Stimulated activated CD4-positive, alpha-beta T cell treated with anti-CD3 and anti-CD28 coated beads, TNF-alpha, amount 100 ng/mL, for 1 hour (primary cell): Measurements from ENCODE around the gene ATAD5.
"Not testable (repeated sequence)": the region's sequence is repeated elsewhere in the genome, so short reads cannot be mapped to it uniquely, and the experiment has no call there.

ENCODE experiments used
- DNase-seq, 3 donors: peaks; one replicate each; pipeline ENCODE4 v3.0.0-alpha.2; 2020; ENCODE audit warnings: low read depth in 3 of 3, low spot score in 1 of 3

ATAD5 gene

GRCh38 chr17:30831663-30832437, at the start of gene ATAD5:
TSS of gene ATAD5 (plus strand) at chr17:30831966. CDS start at chr17:30832348, 382 bp downstream.
- peak; percentile 61 to 81 (median 71) for DNase-seq

- no peak for DNase-seq
Observed at GRCh38 chr17:30782206-30782605, 49.6 kb upstream of the ATAD5 start.

GRCh38 chr17:30788918-30789317, 42.8 kb upstream of the ATAD5 start:
- no peak for DNase-seq

GRCh38 chr17:30790279-30790678, 41.5 kb upstream of the ATAD5 start:
- no peak for DNase-seq

- no peak for DNase-seq
Observed at GRCh38 chr17:30793282-30793977, 38.3 kb upstream of the ATAD5 start.

- DNase-seq, result no peak
Observed at GRCh38 chr17:30794372-30794771, 37.4 kb upstream of the ATAD5 start.

GRCh38 chr17:30796016-30796415, 35.8 kb upstream of the ATAD5 start:
- no peak for DNase-seq

- no peak for DNase-seq
Observed at GRCh38 chr17:30801671-30802070, 30.1 kb upstream of the ATAD5 start.

- DNase-seq, result no peak
Observed at GRCh38 chr17:30805944-30806456, 25.8 kb upstream of the ATAD5 start.

GRCh38 chr17:30807896-30808295, 23.9 kb upstream of the ATAD5 start:
- no peak for DNase-seq

- no peak for DNase-seq
Observed at GRCh38 chr17:30808785-30809286, 22.9 kb upstream of the ATAD5 start.

GRCh38 chr17:30809867-30810266, 21.9 kb upstream of the ATAD5 start:
- no peak for DNase-seq

- no peak for DNase-seq
Observed at GRCh38 chr17:30812218-30813177, 19.3 kb upstream of the ATAD5 start.

- DNase-seq, result not testable (repeated sequence)
Observed at GRCh38 chr17:30814236-30814635, 17.5 kb upstream of the ATAD5 start.

- not testable (repeated sequence) for DNase-seq
Observed at GRCh38 chr17:30814860-30815259, 16.9 kb upstream of the ATAD5 start.

GRCh38 chr17:30816165-30816564, 15.6 kb upstream of the ATAD5 start:
- DNase-seq, result no peak

- DNase-seq, result no peak
Observed at GRCh38 chr17:30819971-30820705, 11.6 kb upstream of the ATAD5 start.

- no peak for DNase-seq
Observed at GRCh38 chr17:30821871-30822723, 9.7 kb upstream of the ATAD5 start.

- DNase-seq, result not testable (repeated sequence)
Observed at GRCh38 chr17:30822919-30823318, 8.8 kb upstream of the ATAD5 start.
